GM20000 (cell line): ENCODE measurements around the gene KCNMA1.

Experiments used
- DNase-seq: peaks from one replicate; pipeline ENCODE4 v3.0.0; 2012; ENCODE audit warnings: low spot score
- CTCF ChIP-seq: IDR thresholded peaks from 2 replicates; pipeline ENCODE4 v1.5.1; 2012; ENCODE audit warnings: mild to moderate bottlenecking, control low read depth; ENCODE audit errors: extremely low read depth, missing control alignments

The KCNMA1 gene

DNA sequence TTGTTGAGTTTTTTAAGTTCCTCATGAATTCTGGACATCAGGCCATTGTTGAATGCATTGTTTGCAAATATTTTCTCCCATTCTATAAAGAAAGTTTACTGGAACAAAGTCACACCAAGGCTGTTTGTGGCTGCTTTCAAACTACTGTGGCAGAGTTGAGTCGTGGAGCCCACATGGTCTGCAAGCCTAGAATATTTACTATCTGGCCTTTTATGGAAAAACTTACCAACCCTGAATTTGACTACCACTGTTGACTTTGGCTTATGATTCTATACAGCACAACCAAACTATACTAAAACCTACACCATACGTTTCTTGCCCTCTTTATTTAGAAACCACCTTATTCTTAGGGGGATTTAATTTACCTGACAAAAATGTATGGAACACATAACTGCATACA, 239.1 kb downstream of the KCNMA1 start:
- no peak for TF ChIP-seq CTCF
- no peak for DNase-seq

GRCh38 chr10:77397103-77397502, 240.5 kb downstream of the KCNMA1 start:
- no peak for DNase-seq
- no peak for TF ChIP-seq CTCF

- DNase-seq = no peak
- TF ChIP-seq CTCF = no peak
These were observed 241.3 kb downstream of the KCNMA1 start for GRCh38 chr10:77396290-77396689.

DNA sequence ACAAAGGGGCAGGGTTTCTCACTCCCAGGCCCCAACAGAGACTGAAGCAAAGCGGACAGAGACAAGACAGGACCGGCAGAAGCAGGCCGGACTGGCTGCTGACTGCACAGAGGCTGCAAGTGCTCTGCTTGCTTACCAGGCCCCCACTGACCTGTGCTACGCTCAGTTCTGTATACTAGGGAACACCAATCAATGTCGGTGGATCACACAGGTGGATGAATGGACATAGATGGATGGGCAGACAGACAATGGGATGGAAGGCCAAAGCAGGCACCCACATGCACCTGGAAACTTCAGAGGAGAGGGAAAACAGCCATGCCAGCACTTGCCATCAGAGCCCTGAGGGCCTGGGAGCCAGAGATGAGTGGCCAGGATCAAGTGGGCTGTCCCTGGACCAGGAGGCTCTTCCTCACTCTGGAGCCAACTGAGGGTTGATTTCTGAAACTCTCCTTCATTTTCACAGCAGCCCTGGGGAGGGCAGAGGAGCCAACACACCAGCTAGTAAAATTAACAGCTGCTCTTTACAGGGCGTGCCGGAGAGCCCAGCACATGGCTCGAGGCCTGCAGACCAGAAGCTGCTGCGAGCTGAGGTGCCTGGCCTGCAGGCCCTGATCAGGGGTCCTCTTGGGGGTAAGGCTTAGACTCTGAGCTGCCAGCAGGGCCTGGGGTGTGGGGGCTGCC, 243.6 kb downstream of the KCNMA1 start:
- TF ChIP-seq CTCF = no peak
- DNase-seq = no peak

DNA sequence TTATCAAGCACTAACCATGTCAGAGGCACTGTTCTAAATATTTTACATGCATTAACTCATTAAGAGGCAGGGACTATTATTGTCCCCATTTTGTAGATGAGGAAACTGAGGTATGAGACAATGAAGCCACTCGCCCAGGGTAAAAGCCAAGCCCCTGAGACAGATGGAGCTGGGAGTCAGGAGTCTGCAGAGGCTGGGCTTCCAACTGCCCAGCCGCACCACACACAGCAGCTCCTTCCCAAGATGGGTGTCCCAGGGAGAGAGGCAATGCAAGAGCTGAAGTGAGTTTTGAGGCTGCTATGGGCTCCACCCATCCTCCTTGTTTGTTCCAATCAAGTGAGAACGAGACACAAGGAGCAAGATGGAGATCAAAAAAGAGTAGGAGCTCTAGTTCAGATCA, 244.2 kb downstream of the KCNMA1 start:
- no peak for DNase-seq
- no peak for TF ChIP-seq CTCF

DNA sequence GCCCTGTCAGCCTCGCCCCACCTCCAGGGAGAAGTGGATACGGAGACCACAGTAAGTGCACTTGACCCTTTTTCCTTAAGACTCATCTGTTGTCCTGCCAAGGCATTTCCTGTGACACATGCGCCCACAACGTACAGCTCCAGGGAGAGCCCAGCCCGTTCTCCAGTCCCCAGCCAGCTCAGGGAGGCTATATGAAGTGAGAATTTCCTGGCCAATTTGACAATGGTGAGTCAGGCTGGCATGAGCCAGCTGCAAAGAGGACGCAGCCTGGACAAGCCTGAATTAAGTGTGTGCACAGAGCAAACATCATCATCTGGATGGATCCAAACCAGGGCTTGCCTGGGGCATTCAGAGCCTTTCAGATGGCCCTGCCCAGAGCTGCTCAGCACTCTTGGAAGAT, 244.8 kb downstream of the KCNMA1 start:
- no peak for DNase-seq
- no peak for TF ChIP-seq CTCF

DNA sequence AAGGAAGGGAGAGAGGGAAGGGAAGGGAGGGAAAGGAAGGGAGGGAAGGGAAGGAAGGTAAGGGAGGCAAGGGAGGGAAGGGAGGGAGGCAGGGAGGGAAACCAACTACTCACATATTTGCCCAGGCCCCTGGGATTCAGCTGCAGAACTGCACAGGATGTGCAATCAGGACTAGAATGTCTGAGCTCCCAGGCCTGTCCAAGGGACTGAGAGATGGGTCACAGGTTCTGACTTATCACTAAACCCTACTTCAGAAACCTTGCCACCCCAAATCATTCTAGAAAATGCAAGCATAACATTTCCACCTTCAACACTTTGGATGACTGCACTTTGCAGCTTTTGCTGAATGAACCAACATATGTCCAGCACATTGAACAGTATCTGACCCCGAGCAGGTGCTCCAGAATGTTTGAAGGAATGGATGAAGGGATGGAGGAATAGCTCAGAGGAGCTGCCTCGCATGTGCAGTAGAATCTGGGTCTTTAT, 245.3 kb downstream of the KCNMA1 start:
- TF ChIP-seq CTCF = no peak
- no peak for DNase-seq
